HEK293 (cell line): ENCODE data around the gene SLC38A7.

Source experiments
- CTCF ChIA-PET: fragments of 350-600 bp; formaldehyde crosslinking; extraction: SDS; loops from one replicate; lab custom pipeline; 2021; ENCODE audit warnings: antibody characterized with exemption; lab: Yijun Ruan, JAX
- POLR2A ChIA-PET: fragments of 300-600 bp; formaldehyde crosslinking; extraction: SDS; loops from one replicate; lab custom pipeline; 2020; ENCODE audit warnings: antibody characterized with exemption, inconsistent platforms; lab: Yijun Ruan, JAX
- H3K27ac ChIP-seq: fragments of 200-500 bp; sonication (Bioruptor generic); 2 replicates; pipeline ENCODE4 v1.5.1; 2014; ENCODE audit warnings: low read depth, low read length, control low read depth, inconsistent platforms; ENCODE audit errors: extremely low read depth
- H3K36me3 ChIP-seq, 2 experiments: fragments of 200-500 bp in 1 of 2; sonication (Bioruptor generic) in 1 of 2; 1 replicate in 1 of 2; 2 replicates in 1 of 2; pipeline ENCODE4 v1.5.1; 2014 to 2017; ENCODE audit warnings: inconsistent platforms in 2 of 2, low read length in 2 of 2; ENCODE audit not compliant: control insufficient read depth in 2 of 2, insufficient read depth in 1 of 2
- H3K4me1 ChIP-seq: fragments of 200-500 bp; sonication (Bioruptor generic); 2 replicates; pipeline ENCODE4 v1.5.1; 2014; ENCODE audit warnings: mild to moderate bottlenecking, low read length, inconsistent platforms; ENCODE audit not compliant: control insufficient read depth, insufficient read depth
- H3K4me3 ChIP-seq: 2 replicates; pipeline ENCODE4 v1.5.1; 2011; ENCODE audit warnings: low read depth, mild to moderate bottlenecking, control low read depth, low read length, moderate library complexity
- H3K9me3 ChIP-seq: fragments of 200-500 bp; sonication (Bioruptor generic); 2 replicates; pipeline ENCODE4 v1.5.1; 2014; ENCODE audit warnings: low read depth, low read length, inconsistent platforms; ENCODE audit not compliant: control insufficient read depth, insufficient read depth
- GLI4 ChIP-seq: fragments of 450-650 bp; formaldehyde crosslinking; IDR thresholded peaks from 2 replicates; pipeline ENCODE4 v1.5.1; 2016; ENCODE audit warnings: missing biosample characterization, missing genetic modification characterization
- GLIS2 ChIP-seq: fragments of 450-650 bp; formaldehyde crosslinking; IDR thresholded peaks from 2 replicates; pipeline ENCODE4 v1.5.1; 2016; ENCODE audit warnings: missing biosample characterization, missing genetic modification characterization
- KLF9 ChIP-seq: fragments of 450-650 bp; formaldehyde crosslinking; IDR thresholded peaks from 2 replicates; pipeline ENCODE4 v1.5.1; 2016; ENCODE audit warnings: missing biosample characterization, missing genetic modification characterization, low read depth
- SCRT2 ChIP-seq: fragments of 450-650 bp; formaldehyde crosslinking; IDR thresholded peaks from 2 replicates; pipeline ENCODE4 v1.5.1; 2016; ENCODE audit warnings: missing biosample characterization, missing genetic modification characterization
- SETDB1 ChIP-seq: IDR thresholded peaks from one replicate; pipeline ENCODE4 v1.6.1; 2017; ENCODE audit warnings: mild to moderate bottlenecking, low read length, moderate library complexity, mixed read lengths; ENCODE audit not compliant: insufficient read length
- SP2 ChIP-seq: fragments of 450-650 bp; formaldehyde crosslinking; IDR thresholded peaks from 2 replicates; pipeline ENCODE4 v1.5.1; 2016; ENCODE audit warnings: missing biosample characterization, missing genetic modification characterization
- SP7 ChIP-seq: fragments of 450-650 bp; formaldehyde crosslinking; IDR thresholded peaks from 2 replicates; pipeline ENCODE4 v1.5.1; 2016; ENCODE audit warnings: missing biosample characterization, missing genetic modification characterization
- YY2 ChIP-seq: fragments of 450-650 bp; formaldehyde crosslinking; IDR thresholded peaks from 2 replicates; pipeline ENCODE4 v1.5.1; 2016; ENCODE audit warnings: missing biosample characterization, missing genetic modification characterization
- ZBTB20 ChIP-seq: fragments of 450-650 bp; formaldehyde crosslinking; IDR thresholded peaks from 2 replicates; pipeline ENCODE4 v1.5.1; 2016; ENCODE audit warnings: missing biosample characterization, missing genetic modification characterization
- ZBTB48 ChIP-seq: fragments of 450-650 bp; formaldehyde crosslinking; IDR thresholded peaks from 2 replicates; pipeline ENCODE4 v1.5.1; 2016; ENCODE audit warnings: missing biosample characterization, missing genetic modification characterization
- ZNF121 ChIP-seq: fragments of 450-650 bp; formaldehyde crosslinking; IDR thresholded peaks from 2 replicates; pipeline ENCODE4 v1.5.1; 2016; ENCODE audit warnings: missing biosample characterization, missing genetic modification characterization
- ZNF211 ChIP-seq: fragments of 450-650 bp; formaldehyde crosslinking; IDR thresholded peaks from 2 replicates; pipeline ENCODE4 v1.5.1; 2016; ENCODE audit warnings: low read depth, missing biosample characterization, missing genetic modification characterization
- ZNF248 ChIP-seq: fragments of 450-650 bp; formaldehyde crosslinking; IDR thresholded peaks from 2 replicates; pipeline ENCODE4 v1.5.1; 2017; ENCODE audit warnings: missing biosample characterization, missing genetic modification characterization
- ZNF341 ChIP-seq: fragments of 450-650 bp; formaldehyde crosslinking; IDR thresholded peaks from 2 replicates; pipeline ENCODE4; 2016; ENCODE audit warnings: low read depth, missing biosample characterization, missing genetic modification characterization
- ZNF391 ChIP-seq: fragments of 450-650 bp; formaldehyde crosslinking; IDR thresholded peaks from 2 replicates; pipeline ENCODE4 v1.5.1; 2016; ENCODE audit warnings: low read depth, missing biosample characterization, missing genetic modification characterization, borderline replicate concordance
- ZNF404 ChIP-seq: fragments of 450-650 bp; formaldehyde crosslinking; IDR thresholded peaks from 2 replicates; pipeline ENCODE4 v1.5.1; 2017; ENCODE audit warnings: missing biosample characterization, missing genetic modification characterization
- ZNF433 ChIP-seq: fragments of 450-650 bp; formaldehyde crosslinking; IDR thresholded peaks from 2 replicates; pipeline ENCODE4 v1.5.1; 2016; ENCODE audit warnings: missing biosample characterization, missing genetic modification characterization, low read depth
- ZNF558 ChIP-seq: fragments of 450-650 bp; formaldehyde crosslinking; IDR thresholded peaks from 2 replicates; pipeline ENCODE4 v1.5.1; 2016; ENCODE audit warnings: missing biosample characterization, missing genetic modification characterization
- ZNF660 ChIP-seq: fragments of 450-650 bp; IDR thresholded peaks from 2 replicates; pipeline ENCODE4 v1.5.1; 2018; ENCODE audit warnings: missing biosample characterization, mild to moderate bottlenecking, missing genetic modification characterization
- ZNF76 ChIP-seq: fragments of 450-650 bp; formaldehyde crosslinking; IDR thresholded peaks from 2 replicates; pipeline ENCODE4; 2016; ENCODE audit warnings: low read depth, missing biosample characterization, missing genetic modification characterization, borderline replicate concordance
- ZNF830 ChIP-seq: fragments of 450-650 bp; IDR thresholded peaks from 2 replicates; pipeline ENCODE4 v1.5.0; 2018; ENCODE audit warnings: missing biosample characterization, missing genetic modification characterization, low read depth, mild to moderate bottlenecking, moderate library complexity
- ZNF837 ChIP-seq: fragments of 450-650 bp; formaldehyde crosslinking; IDR thresholded peaks from 2 replicates; pipeline ENCODE4 v1.5.1; 2016; ENCODE audit warnings: missing biosample characterization, missing genetic modification characterization
- TF ChIP-seq, protein P1 (sequence below): fragments of 450-650 bp; formaldehyde crosslinking; IDR thresholded peaks from 2 replicates; pipeline ENCODE4 v1.5.1; 2017; ENCODE audit warnings: missing biosample characterization, missing genetic modification characterization
- TF ChIP-seq, protein P2 (sequence below): fragments of 450-650 bp; formaldehyde crosslinking; IDR thresholded peaks from 2 replicates; pipeline ENCODE4 v1.5.1; 2017; ENCODE audit warnings: missing biosample characterization, missing genetic modification characterization
- TF ChIP-seq, protein P3 (sequence below): fragments of 450-650 bp; formaldehyde crosslinking; IDR thresholded peaks from 2 replicates; pipeline ENCODE4 v1.5.1; 2016; ENCODE audit warnings: missing biosample characterization, missing genetic modification characterization
- TF ChIP-seq, protein P4 (sequence below): fragments of 450-650 bp; IDR thresholded peaks from 2 replicates; pipeline ENCODE4 v1.5.1; 2018; ENCODE audit warnings: missing biosample characterization, missing genetic modification characterization
- TF ChIP-seq, protein P5 (sequence below): fragments of 450-650 bp; formaldehyde crosslinking; optimal IDR thresholded peaks from 2 replicates; pipeline ENCODE3; 2016; ENCODE audit warnings: missing biosample characterization, mild to moderate bottlenecking, missing genetic modification characterization

The SLC38A7 gene, protein sequence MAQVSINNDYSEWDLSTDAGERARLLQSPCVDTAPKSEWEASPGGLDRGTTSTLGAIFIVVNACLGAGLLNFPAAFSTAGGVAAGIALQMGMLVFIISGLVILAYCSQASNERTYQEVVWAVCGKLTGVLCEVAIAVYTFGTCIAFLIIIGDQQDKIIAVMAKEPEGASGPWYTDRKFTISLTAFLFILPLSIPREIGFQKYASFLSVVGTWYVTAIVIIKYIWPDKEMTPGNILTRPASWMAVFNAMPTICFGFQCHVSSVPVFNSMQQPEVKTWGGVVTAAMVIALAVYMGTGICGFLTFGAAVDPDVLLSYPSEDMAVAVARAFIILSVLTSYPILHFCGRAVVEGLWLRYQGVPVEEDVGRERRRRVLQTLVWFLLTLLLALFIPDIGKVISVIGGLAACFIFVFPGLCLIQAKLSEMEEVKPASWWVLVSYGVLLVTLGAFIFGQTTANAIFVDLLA

DNA sequence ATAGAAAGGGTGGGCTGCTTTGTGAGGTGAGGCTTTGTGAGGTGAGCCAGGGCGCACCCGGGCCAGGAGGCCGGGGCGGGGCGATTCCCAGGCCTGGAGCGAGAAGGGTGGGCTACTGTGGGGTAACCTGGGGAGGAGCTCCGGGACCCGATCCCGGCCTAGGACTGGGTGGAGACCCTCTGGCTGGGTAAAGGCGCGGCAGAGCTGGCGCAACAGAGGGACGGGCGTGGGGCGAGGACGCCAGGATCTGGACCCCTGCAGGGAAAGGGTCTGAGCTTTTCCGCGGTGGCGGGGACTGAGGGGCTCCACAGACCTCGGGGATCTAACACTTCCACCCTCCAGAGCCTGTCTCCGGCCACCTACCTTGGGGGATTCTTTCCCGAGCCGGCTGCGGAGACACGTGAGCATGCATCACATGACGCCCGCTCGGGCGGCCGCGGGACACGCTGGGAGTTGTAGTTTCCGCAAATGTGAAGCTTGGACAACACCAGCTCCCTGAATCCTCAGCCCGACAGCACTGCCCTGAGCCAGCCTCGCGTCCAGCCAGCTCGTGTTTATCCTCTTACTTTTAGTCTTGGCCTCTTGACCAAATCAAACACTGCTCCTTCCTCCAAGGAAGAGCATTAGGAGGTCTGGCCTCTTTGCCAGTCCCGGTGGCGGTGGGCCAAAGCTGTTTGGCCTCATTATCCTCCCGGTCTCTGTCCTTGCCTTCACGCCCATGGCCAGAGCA is at the start of gene SLC38A7:
Gene SLC38A7 (minus strand): TSS at position 417 of the 730 bp plus-strand sequence. CDS start 4,644 bp downstream, outside the sequence.
- POLR2A ChIA-PET, result interaction anchor here (0.6 to 1.2 kb wide), 5 partner anchors 22 to 949 kb away, joined by 3 read pairs; no protein-coding TSS in a partner anchor
- TF ChIP-seq ZNF433 (tag by site-specific recombination) (no peak), ZNF76 (tag by site-specific recombination) (peak; percentile 88), GLI4 (tag by site-specific recombination) (no peak), ZNF830 (tag by site-specific recombination) (no peak), ZNF248 (tag by site-specific recombination) (no peak), SCRT2 (tag by site-specific recombination) (peak; percentile 37), ZBTB20 (peak; percentile 10; the same call in 1 of the 2 replicates), SP7 (peak; percentile 59; the same call in 1 of the 2 replicates), YY2 (tag by site-specific recombination) (peak; percentile 73), GLIS2 (tag by site-specific recombination) (peak; percentile 42; the same call in 1 of the 2 replicates), ZNF121 (tag by site-specific recombination) (no peak), ZNF558 (tag by site-specific recombination) (no peak), ZNF341 (no peak), ZNF391 (tag by site-specific recombination) (no peak), ZBTB48 (tag by site-specific recombination) (no peak), KLF9 (tag by site-specific recombination) (no peak), SP2 (tag by site-specific recombination) (no peak), ZNF837 (tag by site-specific recombination) (no peak), ZNF404 (no peak), ZNF211 (tag by site-specific recombination) (no peak), ZNF660 (tag by site-specific recombination) (peak; percentile 19; the same call in 1 of the 2 replicates), SETDB1 (no peak)
- TF ChIP-seq, protein P1, sequence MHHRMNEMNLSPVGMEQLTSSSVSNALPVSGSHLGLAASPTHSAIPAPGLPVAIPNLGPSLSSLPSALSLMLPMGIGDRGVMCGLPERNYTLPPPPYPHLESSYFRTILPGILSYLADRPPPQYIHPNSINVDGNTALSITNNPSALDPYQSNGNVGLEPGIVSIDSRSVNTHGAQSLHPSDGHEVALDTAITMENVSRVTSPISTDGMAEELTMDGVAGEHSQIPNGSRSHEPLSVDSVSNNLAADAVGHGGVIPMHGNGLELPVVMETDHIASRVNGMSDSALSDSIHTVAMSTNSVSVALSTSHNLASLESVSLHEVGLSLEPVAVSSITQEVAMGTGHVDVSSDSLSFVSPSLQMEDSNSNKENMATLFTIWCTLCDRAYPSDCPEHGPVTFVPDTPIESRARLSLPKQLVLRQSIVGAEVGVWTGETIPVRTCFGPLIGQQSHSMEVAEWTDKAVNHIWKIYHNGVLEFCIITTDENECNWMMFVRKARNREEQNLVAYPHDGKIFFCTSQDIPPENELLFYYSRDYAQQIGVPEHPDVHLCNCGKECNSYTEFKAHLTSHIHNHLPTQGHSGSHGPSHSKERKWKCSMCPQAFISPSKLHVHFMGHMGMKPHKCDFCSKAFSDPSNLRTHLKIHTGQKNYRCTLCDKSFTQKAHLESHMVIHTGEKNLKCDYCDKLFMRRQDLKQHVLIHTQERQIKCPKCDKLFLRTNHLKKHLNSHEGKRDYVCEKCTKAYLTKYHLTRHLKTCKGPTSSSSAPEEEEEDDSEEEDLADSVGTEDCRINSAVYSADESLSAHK (tag by site-specific recombination), result no peak
- TF ChIP-seq, protein P2, sequence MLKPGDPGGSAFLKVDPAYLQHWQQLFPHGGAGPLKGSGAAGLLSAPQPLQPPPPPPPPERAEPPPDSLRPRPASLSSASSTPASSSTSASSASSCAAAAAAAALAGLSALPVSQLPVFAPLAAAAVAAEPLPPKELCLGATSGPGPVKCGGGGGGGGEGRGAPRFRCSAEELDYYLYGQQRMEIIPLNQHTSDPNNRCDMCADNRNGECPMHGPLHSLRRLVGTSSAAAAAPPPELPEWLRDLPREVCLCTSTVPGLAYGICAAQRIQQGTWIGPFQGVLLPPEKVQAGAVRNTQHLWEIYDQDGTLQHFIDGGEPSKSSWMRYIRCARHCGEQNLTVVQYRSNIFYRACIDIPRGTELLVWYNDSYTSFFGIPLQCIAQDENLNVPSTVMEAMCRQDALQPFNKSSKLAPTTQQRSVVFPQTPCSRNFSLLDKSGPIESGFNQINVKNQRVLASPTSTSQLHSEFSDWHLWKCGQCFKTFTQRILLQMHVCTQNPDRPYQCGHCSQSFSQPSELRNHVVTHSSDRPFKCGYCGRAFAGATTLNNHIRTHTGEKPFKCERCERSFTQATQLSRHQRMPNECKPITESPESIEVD (tag by site-specific recombination), result no peak
- TF ChIP-seq, protein P3, sequence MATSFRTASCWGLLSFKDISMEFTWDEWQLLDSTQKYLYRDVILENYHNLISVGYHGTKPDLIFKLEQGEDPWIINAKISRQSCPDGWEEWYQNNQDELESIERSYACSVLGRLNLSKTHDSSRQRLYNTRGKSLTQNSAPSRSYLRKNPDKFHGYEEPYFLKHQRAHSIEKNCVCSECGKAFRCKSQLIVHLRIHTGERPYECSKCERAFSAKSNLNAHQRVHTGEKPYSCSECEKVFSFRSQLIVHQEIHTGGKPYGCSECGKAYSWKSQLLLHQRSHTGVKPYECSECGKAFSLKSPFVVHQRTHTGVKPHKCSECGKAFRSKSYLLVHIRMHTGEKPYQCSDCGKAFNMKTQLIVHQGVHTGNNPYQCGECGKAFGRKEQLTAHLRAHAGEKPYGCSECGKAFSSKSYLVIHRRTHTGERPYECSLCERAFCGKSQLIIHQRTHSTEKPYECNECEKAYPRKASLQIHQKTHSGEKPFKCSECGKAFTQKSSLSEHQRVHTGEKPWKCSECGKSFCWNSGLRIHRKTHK, result no peak
- TF ChIP-seq, protein P4, sequence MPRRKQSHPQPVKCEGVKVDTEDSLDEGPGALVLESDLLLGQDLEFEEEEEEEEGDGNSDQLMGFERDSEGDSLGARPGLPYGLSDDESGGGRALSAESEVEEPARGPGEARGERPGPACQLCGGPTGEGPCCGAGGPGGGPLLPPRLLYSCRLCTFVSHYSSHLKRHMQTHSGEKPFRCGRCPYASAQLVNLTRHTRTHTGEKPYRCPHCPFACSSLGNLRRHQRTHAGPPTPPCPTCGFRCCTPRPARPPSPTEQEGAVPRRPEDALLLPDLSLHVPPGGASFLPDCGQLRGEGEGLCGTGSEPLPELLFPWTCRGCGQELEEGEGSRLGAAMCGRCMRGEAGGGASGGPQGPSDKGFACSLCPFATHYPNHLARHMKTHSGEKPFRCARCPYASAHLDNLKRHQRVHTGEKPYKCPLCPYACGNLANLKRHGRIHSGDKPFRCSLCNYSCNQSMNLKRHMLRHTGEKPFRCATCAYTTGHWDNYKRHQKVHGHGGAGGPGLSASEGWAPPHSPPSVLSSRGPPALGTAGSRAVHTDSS (tag by site-specific recombination), result no peak
- TF ChIP-seq, protein P5, sequence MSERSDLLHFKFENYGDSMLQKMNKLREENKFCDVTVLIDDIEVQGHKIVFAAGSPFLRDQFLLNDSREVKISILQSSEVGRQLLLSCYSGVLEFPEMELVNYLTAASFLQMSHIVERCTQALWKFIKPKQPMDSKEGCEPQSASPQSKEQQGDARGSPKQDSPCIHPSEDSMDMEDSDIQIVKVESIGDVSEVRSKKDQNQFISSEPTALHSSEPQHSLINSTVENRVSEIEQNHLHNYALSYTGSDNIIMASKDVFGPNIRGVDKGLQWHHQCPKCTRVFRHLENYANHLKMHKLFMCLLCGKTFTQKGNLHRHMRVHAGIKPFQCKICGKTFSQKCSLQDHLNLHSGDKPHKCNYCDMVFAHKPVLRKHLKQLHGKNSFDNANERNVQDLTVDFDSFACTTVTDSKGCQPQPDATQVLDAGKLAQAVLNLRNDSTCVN (tag by site-specific recombination), result peak; percentile 4

More for the DNA sequence above, at the start of gene SLC38A7:
- Histone ChIP-seq H3K4me1 (no peaks in the 10 kb centered on the region), H3K36me3 (peaks cover 0 to 19% of the 10 kb centered on the region in 2 experiments; a peak in 1 of 3 replicates), H3K9me3 (no peaks in the 10 kb centered on the region), H3K4me3 (peak within 1 kb of the TSS; percentile 71), H3K27ac (no peak within 1 kb of the TSS)
- CTCF ChIA-PET, result interaction anchor here (0.7 to 1.1 kb wide), 3 partner anchors 24 to 348 kb away, joined by 3 to 4 read pairs (median 3); no protein-coding TSS in a partner anchor
